HCT116 (cell line): Measurements from ENCODE around the gene STIMATE.

Experiments
- CEBPB ChIP-seq: IDR thresholded peaks from 2 replicates; pipeline ENCODE4 v1.6.1; 2012; ENCODE audit warnings: low read depth
- EZH2 ChIP-seq: fragments of 200-600 bp; sonication (generic); IDR thresholded peaks from 2 replicates; pipeline ENCODE4 v1.6.1; 2017; ENCODE audit warnings: antibody characterized with exemption, mixed run types
- EZH2phosphoT487 ChIP-seq: fragments of 200-600 bp; IDR thresholded peaks from 2 replicates; pipeline ENCODE4 v1.6.1; 2018; ENCODE audit warnings: antibody characterized with exemption, borderline replicate concordance
- JUND ChIP-seq: IDR thresholded peaks from 2 replicates; pipeline ENCODE4 v1.6.1; 2012
- POLR2A ChIP-seq: IDR thresholded peaks from 2 replicates; pipeline ENCODE4 v1.7.0; 2011; ENCODE audit warnings: borderline replicate concordance; ENCODE audit not compliant: insufficient read depth, insufficient read length; ENCODE audit errors: extremely low read depth
- POLR2AphosphoS5 ChIP-seq: IDR thresholded peaks from 2 replicates; pipeline ENCODE4 v1.6.1; 2011; ENCODE audit warnings: mild to moderate bottlenecking, low read depth, low read length, moderate library complexity
- RAD21 ChIP-seq: IDR thresholded peaks from 2 replicates; pipeline ENCODE4 v1.6.1; 2012; ENCODE audit warnings: low read depth, mild to moderate bottlenecking
- TCF7L2 ChIP-seq: IDR thresholded peaks from 2 replicates; pipeline ENCODE4 v1.7.0; 2011; ENCODE audit warnings: borderline replicate concordance, inconsistent platforms; ENCODE audit not compliant: insufficient read depth, insufficient read length; ENCODE audit errors: extremely low read depth
- YY1 ChIP-seq: IDR thresholded peaks from 2 replicates; pipeline ENCODE4 v1.6.1; 2011; ENCODE audit warnings: low read length, low read depth, moderate library complexity, mild to moderate bottlenecking; ENCODE audit not compliant: insufficient replicate concordance; ENCODE audit errors: extremely low read depth
- ZFX ChIP-seq: fragments of 450-650 bp; IDR thresholded peaks from 2 replicates; pipeline ENCODE4 v1.6.1; 2017
- TF ChIP-seq, protein P1 (sequence below), 3 experiments: fragments of 200-600 bp in 1 of 3; sonication (generic) in 1 of 3; IDR thresholded peaks in 2 of 3; conservative IDR thresholded peaks in 1 of 3; 2 replicates each; pipeline ENCODE4 v1.5.1; 2012 to 2017; ENCODE audit warnings: low read depth in 2 of 3, low read length in 2 of 3, antibody characterized with exemption in 1 of 3, borderline replicate concordance in 1 of 3, control low read depth in 1 of 3, mild to moderate bottlenecking in 1 of 3, mixed read lengths in 1 of 3, mixed run types in 1 of 3, moderate library complexity in 1 of 3; ENCODE audit not compliant: insufficient read depth in 1 of 3
- TF ChIP-seq, protein P2 (sequence below): IDR thresholded peaks from 2 replicates; pipeline ENCODE4 v1.6.1; 2012; ENCODE audit warnings: low read depth
- TF ChIP-seq, protein P3 (sequence below): IDR thresholded peaks from 2 replicates; pipeline ENCODE4 v1.6.1; 2012
- TF ChIP-seq, protein P4 (sequence below): IDR thresholded peaks from 2 replicates; pipeline ENCODE4 v1.6.1; 2011; ENCODE audit warnings: mild to moderate bottlenecking, low read length, moderate library complexity; ENCODE audit not compliant: insufficient replicate concordance; ENCODE audit errors: extremely low read depth

DNA sequence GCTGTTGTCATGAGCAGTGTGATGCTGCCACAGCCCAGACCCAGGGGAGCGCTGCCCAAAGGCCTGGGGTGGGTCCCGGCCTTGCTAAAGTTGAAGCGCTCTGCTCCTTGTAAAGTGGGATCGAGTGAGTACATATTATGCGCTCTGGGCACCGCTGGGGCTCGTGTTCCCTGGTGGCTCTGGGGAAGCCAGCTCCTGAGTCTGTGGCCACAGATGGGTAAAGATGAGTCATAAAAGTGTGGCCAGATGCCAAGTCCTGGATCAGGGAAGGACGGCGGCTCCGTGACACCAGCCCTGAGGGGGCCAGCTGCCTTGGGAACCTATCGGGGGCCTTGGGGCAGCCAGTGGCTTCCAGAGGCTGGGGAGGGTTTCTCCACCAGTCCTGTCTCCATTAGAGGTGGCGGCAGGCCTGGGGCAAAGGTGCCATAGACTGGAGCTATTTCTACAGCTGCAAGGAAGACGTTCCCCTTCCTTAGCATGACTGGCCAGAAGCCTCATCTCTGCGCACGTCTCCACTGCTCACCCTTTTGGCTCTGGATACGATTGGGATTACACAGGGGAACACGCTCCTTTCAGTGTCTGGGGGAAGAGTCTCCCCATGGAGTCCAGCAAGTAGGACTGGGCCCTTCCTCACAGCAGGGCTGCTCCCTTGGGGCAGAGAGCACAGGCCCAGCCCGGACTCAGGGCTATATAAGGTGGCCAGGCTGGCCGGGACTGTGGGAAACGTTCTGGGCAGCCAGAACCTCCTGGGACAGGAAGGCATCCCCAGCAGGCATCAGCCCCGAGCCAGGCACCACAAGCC, 65.6 kb downstream of the STIMATE start:
- TF ChIP-seq, protein P1, sequence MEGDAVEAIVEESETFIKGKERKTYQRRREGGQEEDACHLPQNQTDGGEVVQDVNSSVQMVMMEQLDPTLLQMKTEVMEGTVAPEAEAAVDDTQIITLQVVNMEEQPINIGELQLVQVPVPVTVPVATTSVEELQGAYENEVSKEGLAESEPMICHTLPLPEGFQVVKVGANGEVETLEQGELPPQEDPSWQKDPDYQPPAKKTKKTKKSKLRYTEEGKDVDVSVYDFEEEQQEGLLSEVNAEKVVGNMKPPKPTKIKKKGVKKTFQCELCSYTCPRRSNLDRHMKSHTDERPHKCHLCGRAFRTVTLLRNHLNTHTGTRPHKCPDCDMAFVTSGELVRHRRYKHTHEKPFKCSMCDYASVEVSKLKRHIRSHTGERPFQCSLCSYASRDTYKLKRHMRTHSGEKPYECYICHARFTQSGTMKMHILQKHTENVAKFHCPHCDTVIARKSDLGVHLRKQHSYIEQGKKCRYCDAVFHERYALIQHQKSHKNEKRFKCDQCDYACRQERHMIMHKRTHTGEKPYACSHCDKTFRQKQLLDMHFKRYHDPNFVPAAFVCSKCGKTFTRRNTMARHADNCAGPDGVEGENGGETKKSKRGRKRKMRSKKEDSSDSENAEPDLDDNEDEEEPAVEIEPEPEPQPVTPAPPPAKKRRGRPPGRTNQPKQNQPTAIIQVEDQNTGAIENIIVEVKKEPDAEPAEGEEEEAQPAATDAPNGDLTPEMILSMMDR (IDR thresholded peaks at IDR 0.05 in 2 of 3, conservative IDR thresholded peaks at IDR 0.05 in 1 of 3; ENCODE audit: borderline replicate concordance in 1 of 3, insufficient read depth in 1 of 3, low read depth in 2 of 3, low read length in 2 of 3) = no peak
- TF ChIP-seq JUND (peak; percentile 82), EZH2 (no peak), POLR2A (no peak), EZH2phosphoT487 (no peak), ZFX (no peak), YY1 (no peak), RAD21 (no peak), TCF7L2 (peak; percentile 56), POLR2AphosphoS5 (peak; percentile 57), CEBPB (no peak)
- TF ChIP-seq, protein P2, sequence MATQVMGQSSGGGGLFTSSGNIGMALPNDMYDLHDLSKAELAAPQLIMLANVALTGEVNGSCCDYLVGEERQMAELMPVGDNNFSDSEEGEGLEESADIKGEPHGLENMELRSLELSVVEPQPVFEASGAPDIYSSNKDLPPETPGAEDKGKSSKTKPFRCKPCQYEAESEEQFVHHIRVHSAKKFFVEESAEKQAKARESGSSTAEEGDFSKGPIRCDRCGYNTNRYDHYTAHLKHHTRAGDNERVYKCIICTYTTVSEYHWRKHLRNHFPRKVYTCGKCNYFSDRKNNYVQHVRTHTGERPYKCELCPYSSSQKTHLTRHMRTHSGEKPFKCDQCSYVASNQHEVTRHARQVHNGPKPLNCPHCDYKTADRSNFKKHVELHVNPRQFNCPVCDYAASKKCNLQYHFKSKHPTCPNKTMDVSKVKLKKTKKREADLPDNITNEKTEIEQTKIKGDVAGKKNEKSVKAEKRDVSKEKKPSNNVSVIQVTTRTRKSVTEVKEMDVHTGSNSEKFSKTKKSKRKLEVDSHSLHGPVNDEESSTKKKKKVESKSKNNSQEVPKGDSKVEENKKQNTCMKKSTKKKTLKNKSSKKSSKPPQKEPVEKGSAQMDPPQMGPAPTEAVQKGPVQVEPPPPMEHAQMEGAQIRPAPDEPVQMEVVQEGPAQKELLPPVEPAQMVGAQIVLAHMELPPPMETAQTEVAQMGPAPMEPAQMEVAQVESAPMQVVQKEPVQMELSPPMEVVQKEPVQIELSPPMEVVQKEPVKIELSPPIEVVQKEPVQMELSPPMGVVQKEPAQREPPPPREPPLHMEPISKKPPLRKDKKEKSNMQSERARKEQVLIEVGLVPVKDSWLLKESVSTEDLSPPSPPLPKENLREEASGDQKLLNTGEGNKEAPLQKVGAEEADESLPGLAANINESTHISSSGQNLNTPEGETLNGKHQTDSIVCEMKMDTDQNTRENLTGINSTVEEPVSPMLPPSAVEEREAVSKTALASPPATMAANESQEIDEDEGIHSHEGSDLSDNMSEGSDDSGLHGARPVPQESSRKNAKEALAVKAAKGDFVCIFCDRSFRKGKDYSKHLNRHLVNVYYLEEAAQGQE = no peak
- TF ChIP-seq, protein P3, sequence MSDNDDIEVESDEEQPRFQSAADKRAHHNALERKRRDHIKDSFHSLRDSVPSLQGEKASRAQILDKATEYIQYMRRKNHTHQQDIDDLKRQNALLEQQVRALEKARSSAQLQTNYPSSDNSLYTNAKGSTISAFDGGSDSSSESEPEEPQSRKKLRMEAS = no peak
- TF ChIP-seq, protein P4, sequence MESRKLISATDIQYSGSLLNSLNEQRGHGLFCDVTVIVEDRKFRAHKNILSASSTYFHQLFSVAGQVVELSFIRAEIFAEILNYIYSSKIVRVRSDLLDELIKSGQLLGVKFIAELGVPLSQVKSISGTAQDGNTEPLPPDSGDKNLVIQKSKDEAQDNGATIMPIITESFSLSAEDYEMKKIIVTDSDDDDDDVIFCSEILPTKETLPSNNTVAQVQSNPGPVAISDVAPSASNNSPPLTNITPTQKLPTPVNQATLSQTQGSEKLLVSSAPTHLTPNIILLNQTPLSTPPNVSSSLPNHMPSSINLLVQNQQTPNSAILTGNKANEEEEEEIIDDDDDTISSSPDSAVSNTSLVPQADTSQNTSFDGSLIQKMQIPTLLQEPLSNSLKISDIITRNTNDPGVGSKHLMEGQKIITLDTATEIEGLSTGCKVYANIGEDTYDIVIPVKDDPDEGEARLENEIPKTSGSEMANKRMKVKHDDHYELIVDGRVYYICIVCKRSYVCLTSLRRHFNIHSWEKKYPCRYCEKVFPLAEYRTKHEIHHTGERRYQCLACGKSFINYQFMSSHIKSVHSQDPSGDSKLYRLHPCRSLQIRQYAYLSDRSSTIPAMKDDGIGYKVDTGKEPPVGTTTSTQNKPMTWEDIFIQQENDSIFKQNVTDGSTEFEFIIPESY = no peak
